ENCODE data around the gene LIMK2. TPM values are rescaled to one million over a fixed set of nuclear protein-coding genes. Genes with fewer than 3 reads are reported as not detected.

The LIMK2 gene
- total RNA-seq, 2 donors from 2014 or later: 92.1 to 128 TPM

DNA sequence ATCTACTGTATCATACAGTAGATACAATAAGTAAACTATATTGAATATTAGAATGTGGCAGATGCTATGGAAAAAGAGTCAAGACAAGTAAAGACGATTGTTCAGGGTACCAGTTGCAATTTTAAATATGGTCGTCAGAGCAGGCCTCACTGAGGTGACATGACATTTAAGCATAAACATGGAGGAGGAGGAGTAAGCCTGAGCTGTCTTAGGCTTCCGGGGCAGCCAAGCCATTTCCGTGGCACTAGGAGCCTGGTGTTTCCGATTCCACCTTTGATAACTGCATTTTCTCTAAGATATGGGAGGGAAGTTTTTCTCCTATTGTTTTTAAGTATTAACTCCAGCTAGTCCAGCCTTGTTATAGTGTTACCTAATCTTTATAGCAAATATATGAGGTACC, 65.6 kb downstream of the LIMK2 start:
- H3K4me3 ChIP-seq: no peak overlapping the region
- no peak for DNase-seq (ENCODE audit: low spot score)
- no peak overlapping the region for H3K27ac ChIP-seq
- no peaks in the 10 kb centered on the region for H3K9me3 ChIP-seq
- no peaks in the 10 kb centered on the region for H3K27me3 ChIP-seq (replicated peaks; ENCODE audit: insufficient read depth)
- TF ChIP-seq POLR2A (IDR thresholded peaks at IDR 0.05): no peak
- TF ChIP-seq POLR2AphosphoS5 (IDR thresholded peaks at IDR 0.05): no peak
- TF ChIP-seq, protein P1, sequence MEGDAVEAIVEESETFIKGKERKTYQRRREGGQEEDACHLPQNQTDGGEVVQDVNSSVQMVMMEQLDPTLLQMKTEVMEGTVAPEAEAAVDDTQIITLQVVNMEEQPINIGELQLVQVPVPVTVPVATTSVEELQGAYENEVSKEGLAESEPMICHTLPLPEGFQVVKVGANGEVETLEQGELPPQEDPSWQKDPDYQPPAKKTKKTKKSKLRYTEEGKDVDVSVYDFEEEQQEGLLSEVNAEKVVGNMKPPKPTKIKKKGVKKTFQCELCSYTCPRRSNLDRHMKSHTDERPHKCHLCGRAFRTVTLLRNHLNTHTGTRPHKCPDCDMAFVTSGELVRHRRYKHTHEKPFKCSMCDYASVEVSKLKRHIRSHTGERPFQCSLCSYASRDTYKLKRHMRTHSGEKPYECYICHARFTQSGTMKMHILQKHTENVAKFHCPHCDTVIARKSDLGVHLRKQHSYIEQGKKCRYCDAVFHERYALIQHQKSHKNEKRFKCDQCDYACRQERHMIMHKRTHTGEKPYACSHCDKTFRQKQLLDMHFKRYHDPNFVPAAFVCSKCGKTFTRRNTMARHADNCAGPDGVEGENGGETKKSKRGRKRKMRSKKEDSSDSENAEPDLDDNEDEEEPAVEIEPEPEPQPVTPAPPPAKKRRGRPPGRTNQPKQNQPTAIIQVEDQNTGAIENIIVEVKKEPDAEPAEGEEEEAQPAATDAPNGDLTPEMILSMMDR (IDR thresholded peaks at IDR 0.05): no peak
- 83% methylated on average over 5 of the region's 5 CpGs for WGBS
- H3K4me1 ChIP-seq (replicated peaks): no peaks in the 10 kb centered on the region
- H3K36me3 ChIP-seq: no peaks in the 10 kb centered on the region
- intact Hi-C loops (cut with DNase I): loop anchor here (10.0 kb wide), 1 partner anchor 63 kb away; the partner anchor contains the start of gene LIMK2

DNA sequence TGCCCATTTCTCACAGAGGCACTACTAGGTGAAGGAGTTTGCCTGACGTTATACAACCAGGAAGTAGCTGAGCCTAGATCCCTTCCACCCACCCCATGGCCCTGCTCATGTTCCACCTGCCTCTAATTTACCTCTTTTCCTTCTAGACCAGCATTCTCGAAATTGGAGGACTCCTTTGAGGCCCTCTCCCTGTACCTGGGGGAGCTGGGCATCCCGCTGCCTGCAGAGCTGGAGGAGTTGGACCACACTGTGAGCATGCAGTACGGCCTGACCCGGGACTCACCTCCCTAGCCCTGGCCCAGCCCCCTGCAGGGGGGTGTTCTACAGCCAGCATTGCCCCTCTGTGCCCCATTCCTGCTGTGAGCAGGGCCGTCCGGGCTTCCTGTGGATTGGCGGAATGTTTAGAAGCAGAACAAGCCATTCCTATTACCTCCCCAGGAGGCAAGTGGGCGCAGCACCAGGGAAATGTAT, 66.1 kb downstream of the LIMK2 start:
- TF ChIP-seq POLR2A (IDR thresholded peaks at IDR 0.05) (no peak), POLR2AphosphoS5 (IDR thresholded peaks at IDR 0.05) (no peak)
- TF ChIP-seq, protein P1 (IDR thresholded peaks at IDR 0.05): no peak
- WGBS: 73% methylated on average over 9 of the region's 9 CpGs
- no peak overlapping the region for H3K27ac ChIP-seq
- DNase-seq (ENCODE audit: low spot score): no peak
- H3K9me3 ChIP-seq: no peaks in the 10 kb centered on the region
- no peak overlapping the region for H3K4me3 ChIP-seq
- no peaks in the 10 kb centered on the region for H3K27me3 ChIP-seq (replicated peaks; ENCODE audit: insufficient read depth)
- no peaks in the 10 kb centered on the region for H3K36me3 ChIP-seq
- no peaks in the 10 kb centered on the region for H3K4me1 ChIP-seq (replicated peaks)
- intact Hi-C loops (cut with DNase I): loop anchor here (10.0 kb wide), 1 partner anchor 63 kb away; the partner anchor contains the start of gene LIMK2

DNA sequence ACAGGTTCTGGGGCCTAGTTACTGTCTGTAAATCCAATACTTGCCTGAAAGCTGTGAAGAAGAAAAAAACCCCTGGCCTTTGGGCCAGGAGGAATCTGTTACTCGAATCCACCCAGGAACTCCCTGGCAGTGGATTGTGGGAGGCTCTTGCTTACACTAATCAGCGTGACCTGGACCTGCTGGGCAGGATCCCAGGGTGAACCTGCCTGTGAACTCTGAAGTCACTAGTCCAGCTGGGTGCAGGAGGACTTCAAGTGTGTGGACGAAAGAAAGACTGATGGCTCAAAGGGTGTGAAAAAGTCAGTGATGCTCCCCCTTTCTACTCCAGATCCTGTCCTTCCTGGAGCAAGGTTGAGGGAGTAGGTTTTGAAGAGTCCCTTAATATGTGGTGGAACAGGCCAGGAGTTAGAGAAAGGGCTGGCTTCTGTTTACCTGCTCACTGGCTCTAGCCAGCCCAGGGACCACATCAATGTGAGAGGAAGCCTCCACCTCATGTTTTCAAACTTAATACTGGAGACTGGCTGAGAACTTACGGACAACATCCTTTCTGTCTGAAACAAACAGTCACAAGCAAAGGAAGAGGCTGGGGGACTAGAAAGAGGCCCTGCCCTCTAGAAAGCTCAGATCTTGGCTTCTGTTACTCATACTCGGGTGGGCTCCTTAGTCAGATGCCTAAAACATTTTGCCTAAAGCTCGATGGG, 66.7 kb downstream of the LIMK2 start:
- no peaks in the 10 kb centered on the region for H3K36me3 ChIP-seq
- intact Hi-C loops (cut with DNase I): loop anchor here (10.0 kb wide), 1 partner anchor 64 kb away; the partner anchor contains the start of gene LIMK2
- no peak for DNase-seq (ENCODE audit: low spot score)

DNA sequence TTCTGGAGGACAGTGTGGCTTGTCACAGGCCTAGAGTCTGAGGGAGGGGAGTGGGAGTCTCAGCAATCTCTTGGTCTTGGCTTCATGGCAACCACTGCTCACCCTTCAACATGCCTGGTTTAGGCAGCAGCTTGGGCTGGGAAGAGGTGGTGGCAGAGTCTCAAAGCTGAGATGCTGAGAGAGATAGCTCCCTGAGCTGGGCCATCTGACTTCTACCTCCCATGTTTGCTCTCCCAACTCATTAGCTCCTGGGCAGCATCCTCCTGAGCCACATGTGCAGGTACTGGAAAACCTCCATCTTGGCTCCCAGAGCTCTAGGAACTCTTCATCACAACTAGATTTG, 67.2 kb downstream of the LIMK2 start:
- DNase-seq (ENCODE audit: low spot score): no peak
- intact Hi-C loops (cut with DNase I): loop anchor here (10.0 kb wide), 1 partner anchor 64 kb away; the partner anchor contains the start of gene LIMK2
- H3K36me3 ChIP-seq: no peaks in the 10 kb centered on the region

More for the DNA sequence above, 66.7 kb downstream of the LIMK2 start:
- Histone ChIP-seq H3K4me3 (no peak overlapping the region), H3K4me1 (replicated peaks) (no peaks in the 10 kb centered on the region), H3K27ac (no peak overlapping the region), H3K27me3 (replicated peaks; ENCODE audit: insufficient read depth) (no peaks in the 10 kb centered on the region), H3K9me3 (no peaks in the 10 kb centered on the region)
- no peak for TF ChIP-seq POLR2A (IDR thresholded peaks at IDR 0.05)
- TF ChIP-seq, protein P1 (IDR thresholded peaks at IDR 0.05): no peak
- TF ChIP-seq POLR2AphosphoS5 (IDR thresholded peaks at IDR 0.05): no peak
- WGBS: 79% methylated on average over 6 of the region's 6 CpGs

More for the DNA sequence above, 67.2 kb downstream of the LIMK2 start:
- Histone ChIP-seq H3K9me3 (no peaks in the 10 kb centered on the region), H3K4me1 (replicated peaks) (no peaks in the 10 kb centered on the region), H3K27me3 (replicated peaks; ENCODE audit: insufficient read depth) (no peaks in the 10 kb centered on the region), H3K27ac (no peak overlapping the region), H3K4me3 (no peak overlapping the region)
- no peak for TF ChIP-seq POLR2A (IDR thresholded peaks at IDR 0.05)
- TF ChIP-seq POLR2AphosphoS5 (IDR thresholded peaks at IDR 0.05): no peak
- TF ChIP-seq, protein P1 (IDR thresholded peaks at IDR 0.05): no peak

Measured in prostate gland (tissue), 2 donors.